Activated naive CD4-positive, alpha-beta T cell treated with anti-CD3 and anti-CD28 coated beads for 36 hours (primary cell): ENCODE measurements around the gene MAPKAPK3. TPM values are rescaled to one million over a fixed set of nuclear protein-coding genes. Genes with fewer than 3 reads are reported as not detected.

Experiments
- CTCF ChIA-PET: fragments of 350-600 bp; sonication (Branson Sonifier 250); formaldehyde crosslinking; loops from one replicate; lab custom pipeline; 2021; ENCODE audit warnings: antibody characterized with exemption; lab: Charles Lee
- DNase-seq: peaks from one replicate; pipeline ENCODE4 v3.0.0-alpha.2; 2020
- H3K27ac Mint-ChIP-seq: one replicate; pipeline ENCODE4 v1.8.0; 2021; ENCODE audit warnings: mild to moderate bottlenecking, mixed read lengths
- H3K27me3 Mint-ChIP-seq: one replicate; pipeline ENCODE4 v1.8.0; 2021; ENCODE audit warnings: low read depth, mixed read lengths
- H3K36me3 Mint-ChIP-seq: one replicate; pipeline ENCODE4 v1.8.0; 2021; ENCODE audit warnings: low read depth, mixed read lengths
- H3K4me1 Mint-ChIP-seq: one replicate; pipeline ENCODE4 v1.8.0; 2021; ENCODE audit warnings: low read depth, mixed read lengths
- H3K4me3 Mint-ChIP-seq: one replicate; pipeline ENCODE4 v1.8.0; 2021; ENCODE audit warnings: mild to moderate bottlenecking, moderate library complexity, mixed read lengths
- H3K9me3 Mint-ChIP-seq: one replicate; pipeline ENCODE4 v1.8.0; 2021; ENCODE audit warnings: mixed read lengths
- intact Hi-C: fragments of 100-400 bp; cut with micrococcal nuclease; formaldehyde crosslinking; loops from one replicate; pipeline ENCODE4 v1.15.1; 2023
- total RNA-seq, 2 experiments: library from RNA; stranded (reverse); gene quantifications; one replicate each; pipeline ENCODE4 v1.2.3, GENCODE V29; 2021

The MAPKAPK3 gene
- 100 to 1,000 TPM; 105 to 106 TPM for total RNA-seq

DNA sequence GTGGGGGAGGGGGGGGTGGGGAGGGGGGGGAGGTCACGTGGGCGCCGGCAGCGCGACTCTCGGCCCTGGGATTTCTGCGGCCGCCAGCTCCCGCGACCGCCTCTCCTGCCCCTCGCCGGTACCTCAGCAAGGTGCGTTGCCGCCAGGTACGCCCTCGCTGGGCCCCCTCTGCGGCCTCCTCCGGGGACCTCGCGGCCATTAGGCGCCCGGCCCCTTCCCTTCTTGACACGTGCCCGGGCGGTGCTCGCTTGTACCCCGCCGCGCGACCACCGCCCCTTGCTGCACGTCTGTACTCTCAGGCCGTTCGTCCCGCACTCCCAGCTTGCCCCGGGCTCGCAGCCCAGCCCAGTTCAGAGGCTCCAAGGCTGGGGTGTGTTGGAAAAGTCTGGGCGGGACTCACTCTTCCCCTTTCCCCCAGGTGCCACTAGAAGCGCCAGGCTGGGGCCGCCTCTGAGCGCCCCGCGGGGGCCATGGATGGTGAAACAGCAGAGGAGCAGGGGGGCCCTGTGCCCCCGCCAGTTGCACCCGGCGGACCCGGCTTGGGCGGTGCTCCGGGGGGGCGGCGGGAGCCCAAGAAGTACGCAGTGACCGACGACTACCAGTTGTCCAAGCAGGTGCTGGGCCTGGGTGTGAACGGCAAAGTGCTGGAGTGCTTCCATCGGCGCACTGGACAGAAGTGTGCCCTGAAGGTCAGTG is at the start of gene MAPKAPK3:
Gene MAPKAPK3, plus strand, starts transcription at position 56 of the 696 bp plus-strand sequence. Its CDS starts 415 bp downstream, at position 471.
- peak within 1 kb of the TSS; percentile 77 for H3K4me3 Mint-ChIP-seq
- CTCF ChIA-PET = interaction anchor here (1.0 to 13.4 kb wide), 22 partner anchors 9 to 772 kb away, joined by 3 to 376 read pairs (median 6); partner anchors contain the start of genes C3orf18, DOCK3, HEMK1 and MANF
- peaks cover 60% of the 10 kb centered on the region for H3K4me1 Mint-ChIP-seq
- peak; percentile 48 for DNase-seq
- peak within 1 kb of the TSS; percentile 86 for H3K27ac Mint-ChIP-seq
- intact Hi-C loops = loop anchor here (2.0 to 10.0 kb wide), 4 partner anchors 658 to 1658 kb away; partner anchors contain the start of genes TEX264 and WDR82
- no peaks in the 10 kb centered on the region for H3K9me3 Mint-ChIP-seq
- no peaks in the 10 kb centered on the region for H3K27me3 Mint-ChIP-seq
- H3K36me3 Mint-ChIP-seq = peaks cover 42% of the 10 kb centered on the region

DNA sequence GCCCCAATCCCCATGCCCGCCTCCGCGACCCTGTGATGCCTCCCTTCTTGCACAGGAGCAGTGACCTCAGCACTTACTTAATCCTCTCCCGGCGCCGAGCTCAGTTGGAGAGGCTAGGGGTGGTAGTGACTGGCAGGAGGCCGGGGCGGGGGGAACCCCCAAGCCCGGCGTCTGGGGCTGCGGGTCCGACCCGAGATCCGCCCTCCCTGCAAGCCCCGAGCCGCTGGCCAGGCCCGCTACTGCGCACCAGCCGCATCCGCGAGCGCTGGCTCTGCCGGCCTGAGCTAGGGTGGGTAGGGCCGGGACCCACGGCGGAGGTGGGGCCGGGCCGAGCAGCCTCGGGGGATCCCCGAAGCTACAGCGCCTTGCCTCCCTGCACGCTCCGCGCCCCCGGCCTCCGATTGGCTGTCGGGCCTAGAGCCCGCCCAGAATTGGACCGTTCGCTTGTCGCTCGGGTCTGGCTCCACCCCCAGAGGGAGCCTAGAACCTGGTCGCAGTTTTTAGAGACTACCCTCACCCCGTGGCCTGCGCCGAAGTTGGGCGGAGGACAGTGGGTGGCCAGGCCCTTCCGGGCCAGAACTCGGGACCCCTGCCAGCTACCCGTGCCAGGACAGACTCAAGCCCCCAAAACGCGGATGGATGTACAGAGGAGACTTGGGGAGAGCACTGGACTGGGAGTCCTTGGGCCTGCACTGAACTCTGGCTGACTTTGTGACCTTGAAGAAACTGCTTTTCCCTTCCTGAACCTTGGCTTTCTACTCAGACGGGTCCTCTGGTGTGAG is 49.4 kb upstream of the MAPKAPK3 start, which contains the start of gene C3orf18:
Gene C3orf18, minus strand, starts transcription at position 362 of the 782 bp plus-strand sequence. CDS start 2,048 bp downstream, outside the sequence.
- H3K36me3 Mint-ChIP-seq = peaks cover 7% of the 10 kb centered on the region
- CTCF ChIA-PET = interaction anchor here (0.9 to 13.0 kb wide), 6 partner anchors 21 to 822 kb away, joined by 4 to 376 read pairs (median 119); partner anchors contain the start of genes CISH and MAPKAPK3
- no peaks in the 10 kb centered on the region for H3K9me3 Mint-ChIP-seq
- H3K4me1 Mint-ChIP-seq = peaks cover 40% of the 10 kb centered on the region
- DNase-seq = peak; percentile 96
- intact Hi-C loops = loop anchor here (2.0 kb wide), 2 partner anchors 209 to 217 kb away; partner anchors contain the start of genes CYB561D2, NPRL2 and TMEM115
- H3K27ac Mint-ChIP-seq = peak within 1 kb of the TSS; percentile 95
- H3K4me3 Mint-ChIP-seq = peak within 1 kb of the TSS; percentile 98
- no peaks in the 10 kb centered on the region for H3K27me3 Mint-ChIP-seq

DNA sequence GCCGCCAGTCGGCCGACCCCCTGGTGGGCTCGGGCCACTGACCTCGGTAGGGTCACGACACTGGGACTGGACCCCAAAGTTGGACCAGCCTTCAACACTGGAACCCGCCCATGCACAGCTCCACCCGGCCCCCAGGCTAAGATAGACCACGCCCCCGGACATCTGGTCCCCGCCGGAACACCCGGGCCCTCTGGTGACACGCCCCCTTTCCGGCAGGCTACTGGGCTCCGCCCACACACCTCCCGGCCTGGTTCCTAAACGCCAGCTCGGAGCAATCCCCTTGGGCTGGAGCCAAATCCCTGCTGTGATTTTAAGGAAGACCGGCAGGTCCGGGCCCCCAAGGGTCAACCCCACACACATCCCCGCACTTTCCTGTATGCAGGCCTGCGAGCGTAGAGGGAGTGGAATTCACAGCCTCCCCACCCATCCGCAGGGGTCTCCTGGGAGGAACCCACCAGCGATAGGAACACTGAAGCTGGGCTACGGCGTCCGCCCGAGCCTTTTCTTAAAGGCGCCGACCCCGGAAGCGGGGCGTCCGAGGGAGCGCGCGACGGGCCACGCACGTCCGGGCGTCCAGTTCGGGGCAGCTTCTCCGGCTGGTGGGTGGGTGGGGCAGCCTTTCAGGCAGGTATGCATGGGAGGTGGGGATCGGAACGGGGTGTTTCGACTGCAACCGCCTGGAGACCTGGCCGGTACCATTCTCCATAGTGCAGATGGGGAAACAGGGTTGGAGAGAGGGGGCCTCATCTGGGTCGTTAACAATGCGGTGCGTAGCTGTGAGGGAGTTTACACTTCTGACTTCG is 47.8 kb upstream of the MAPKAPK3 start, which contains the start of gene HEMK1:
Gene HEMK1, plus strand, starts transcription at position 576 of the 803 bp plus-strand sequence. CDS start 1,583 bp downstream, outside the sequence.
- CTCF ChIA-PET = interaction anchor here (0.7 to 13.0 kb wide), 7 partner anchors 18 to 84 kb away, joined by 3 to 376 read pairs (median 6); partner anchors contain the start of genes CISH and MAPKAPK3
- H3K27ac Mint-ChIP-seq = peak within 1 kb of the TSS; percentile 95
- no peaks in the 10 kb centered on the region for H3K9me3 Mint-ChIP-seq
- peaks cover 55% of the 10 kb centered on the region for H3K4me1 Mint-ChIP-seq
- intact Hi-C loops = loop anchor here (1.0 to 2.0 kb wide), 2 partner anchors 86 to 218 kb away; partner anchors contain the start of genes CYB561D2 and NPRL2
- peak; percentile 97 for DNase-seq
- H3K27me3 Mint-ChIP-seq = no peaks in the 10 kb centered on the region
- peak within 1 kb of the TSS; percentile 98 for H3K4me3 Mint-ChIP-seq
- peaks cover 13% of the 10 kb centered on the region for H3K36me3 Mint-ChIP-seq

DNA sequence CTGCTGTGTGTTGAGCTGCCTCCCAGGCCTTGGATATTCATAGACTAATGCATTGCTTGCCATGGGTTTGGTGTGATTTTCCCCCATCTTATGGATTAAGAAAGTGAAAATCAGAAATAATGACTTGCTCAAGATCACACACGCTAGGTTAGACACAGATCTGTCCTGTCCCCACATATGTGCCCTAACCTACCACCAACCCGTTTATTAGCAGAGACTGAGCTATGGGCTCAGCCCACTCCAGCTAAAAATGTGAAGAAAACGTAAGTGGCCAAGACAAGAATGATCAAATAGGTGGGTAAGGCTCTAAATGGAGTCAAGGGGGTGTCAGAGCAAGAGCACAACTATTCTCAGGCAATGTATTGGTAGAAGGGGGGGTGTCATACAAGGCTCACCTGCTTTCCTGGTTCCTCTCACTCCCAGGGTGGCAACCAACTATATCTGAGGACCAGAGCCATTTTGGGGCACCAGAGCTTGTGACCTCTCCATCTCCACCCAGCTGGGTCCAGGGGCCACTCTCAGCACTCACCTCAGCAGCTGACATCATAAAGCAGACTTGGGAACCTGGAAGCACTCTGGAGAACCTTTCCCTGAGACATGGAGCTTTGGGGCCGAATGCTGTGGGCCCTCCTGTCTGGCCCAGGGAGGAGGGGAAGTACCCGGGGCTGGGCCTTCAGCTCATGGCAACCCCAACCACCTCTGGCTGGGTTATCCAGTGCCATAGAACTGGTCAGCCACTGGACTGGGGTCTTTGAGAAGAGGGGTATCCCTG is 46.3 kb upstream of the MAPKAPK3 start:
- no peaks in the 10 kb centered on the region for H3K27me3 Mint-ChIP-seq
- intact Hi-C loops = loop anchor here (5.0 kb wide), 2 partner anchors 402 to 932 kb away; partner anchors contain the start of gene DCAF1
- peak overlapping the region; percentile 95 for H3K27ac Mint-ChIP-seq
- CTCF ChIA-PET = interaction anchor here (0.9 to 13.0 kb wide), 9 partner anchors 9 to 81 kb away, joined by 3 to 376 read pairs (median 8); partner anchors contain the start of genes CISH and MAPKAPK3
- peaks cover 71% of the 10 kb centered on the region for H3K4me1 Mint-ChIP-seq
- H3K4me3 Mint-ChIP-seq = peak overlapping the region; percentile 98
- H3K36me3 Mint-ChIP-seq = peaks cover 20% of the 10 kb centered on the region
- no peaks in the 10 kb centered on the region for H3K9me3 Mint-ChIP-seq
- no peak for DNase-seq

DNA sequence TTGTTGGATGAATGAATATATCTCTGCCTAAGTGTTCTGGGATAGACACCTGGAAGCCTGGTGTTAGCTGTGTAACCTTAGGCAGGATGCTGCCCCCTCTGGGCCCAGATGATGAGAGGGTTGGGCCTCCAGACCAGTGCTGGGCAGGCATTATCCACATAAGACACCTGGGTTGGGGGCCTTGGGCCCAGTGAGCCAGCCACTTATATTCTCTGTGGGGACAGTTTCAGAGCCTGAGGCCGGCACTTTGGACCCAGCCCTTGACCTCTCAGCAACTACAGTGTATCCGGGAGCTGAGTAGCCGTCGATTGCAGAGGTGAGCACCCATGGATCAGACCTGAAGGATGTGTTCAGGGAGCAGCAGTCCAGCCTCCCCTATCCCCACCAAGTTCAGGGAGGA is 45.5 kb upstream of the MAPKAPK3 start:
- peak overlapping the region; percentile 95 for H3K27ac Mint-ChIP-seq
- CTCF ChIA-PET = interaction anchor here (1.3 to 13.0 kb wide), 9 partner anchors 10 to 84 kb away, joined by 3 to 376 read pairs (median 10); partner anchors contain the start of genes CISH and MAPKAPK3
- no peak for DNase-seq
- peaks cover 72% of the 10 kb centered on the region for H3K4me1 Mint-ChIP-seq
- H3K36me3 Mint-ChIP-seq = peaks cover 25% of the 10 kb centered on the region
- intact Hi-C loops = loop anchor here (5.0 kb wide), 2 partner anchors 401 to 931 kb away; partner anchors contain the start of gene DCAF1
- peak overlapping the region; percentile 98 for H3K4me3 Mint-ChIP-seq
- no peaks in the 10 kb centered on the region for H3K9me3 Mint-ChIP-seq
- no peaks in the 10 kb centered on the region for H3K27me3 Mint-ChIP-seq

DNA sequence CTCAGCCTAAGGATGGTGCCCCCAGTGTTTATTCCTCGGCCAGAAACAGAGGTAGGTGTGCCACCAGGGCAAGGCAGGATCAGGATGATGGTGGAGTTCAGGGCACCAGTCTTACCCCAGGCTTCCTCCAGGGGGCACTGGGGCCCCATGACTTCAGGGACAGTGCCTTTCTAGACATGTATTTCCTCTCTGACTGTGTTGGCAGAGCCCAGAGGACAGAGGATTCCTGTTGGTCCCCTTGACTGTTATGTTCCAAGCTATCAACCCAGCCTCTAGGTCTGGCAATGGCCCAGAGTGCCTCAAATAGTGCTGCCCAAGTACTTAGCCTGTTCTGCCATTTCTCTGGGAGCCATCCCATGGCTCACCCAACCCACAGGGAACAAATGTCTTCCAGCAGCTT is 44.8 kb upstream of the MAPKAPK3 start:
- Mint-ChIP-seq H3K4me1 (peaks cover 69% of the 10 kb centered on the region), H3K9me3 (no peaks in the 10 kb centered on the region), H3K4me3 (peak overlapping the region; percentile 51), H3K36me3 (peaks cover 27% of the 10 kb centered on the region), H3K27me3 (no peaks in the 10 kb centered on the region), H3K27ac (peak overlapping the region; percentile 95)
- DNase-seq = peak; percentile 91
- intact Hi-C loops = loop anchor here (1.0 to 5.0 kb wide), 8 partner anchors 18 to 930 kb away; partner anchors contain the start of genes DCAF1 and MANF
- CTCF ChIA-PET = interaction anchor here (0.9 to 13.0 kb wide), 15 partner anchors 11 to 813 kb away, joined by 3 to 376 read pairs (median 6); partner anchors contain the start of genes CISH, DOCK3, MANF and MAPKAPK3

DNA sequence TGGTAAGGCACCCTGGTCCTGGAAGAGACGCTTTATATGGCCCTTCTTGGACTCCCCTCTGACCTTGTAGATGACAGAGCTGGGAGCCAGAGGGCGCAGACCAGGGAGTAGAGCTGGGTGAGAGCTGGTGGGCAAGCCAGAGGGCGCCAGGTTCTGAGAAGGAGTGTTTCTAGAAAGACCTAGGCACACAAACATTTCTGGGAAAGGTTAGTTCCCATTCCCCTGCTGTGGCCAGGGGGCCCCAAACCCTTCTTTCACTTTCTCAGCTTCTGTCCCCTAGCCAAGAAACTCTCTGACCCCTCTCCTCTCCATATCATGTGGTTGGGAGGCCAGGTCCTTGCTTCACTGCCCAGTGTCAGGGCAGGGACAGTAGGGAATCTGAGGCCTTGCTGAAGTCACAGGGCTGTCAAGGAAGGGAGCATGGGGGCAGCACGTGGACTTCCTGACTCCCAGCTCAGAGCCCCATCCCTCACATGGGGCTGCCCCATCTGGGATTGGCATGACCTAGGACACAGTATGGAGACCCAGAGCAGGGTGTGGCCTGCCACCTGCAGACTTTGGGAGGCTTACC is 44.1 kb upstream of the MAPKAPK3 start:
- peak; percentile 52 for DNase-seq

DNA sequence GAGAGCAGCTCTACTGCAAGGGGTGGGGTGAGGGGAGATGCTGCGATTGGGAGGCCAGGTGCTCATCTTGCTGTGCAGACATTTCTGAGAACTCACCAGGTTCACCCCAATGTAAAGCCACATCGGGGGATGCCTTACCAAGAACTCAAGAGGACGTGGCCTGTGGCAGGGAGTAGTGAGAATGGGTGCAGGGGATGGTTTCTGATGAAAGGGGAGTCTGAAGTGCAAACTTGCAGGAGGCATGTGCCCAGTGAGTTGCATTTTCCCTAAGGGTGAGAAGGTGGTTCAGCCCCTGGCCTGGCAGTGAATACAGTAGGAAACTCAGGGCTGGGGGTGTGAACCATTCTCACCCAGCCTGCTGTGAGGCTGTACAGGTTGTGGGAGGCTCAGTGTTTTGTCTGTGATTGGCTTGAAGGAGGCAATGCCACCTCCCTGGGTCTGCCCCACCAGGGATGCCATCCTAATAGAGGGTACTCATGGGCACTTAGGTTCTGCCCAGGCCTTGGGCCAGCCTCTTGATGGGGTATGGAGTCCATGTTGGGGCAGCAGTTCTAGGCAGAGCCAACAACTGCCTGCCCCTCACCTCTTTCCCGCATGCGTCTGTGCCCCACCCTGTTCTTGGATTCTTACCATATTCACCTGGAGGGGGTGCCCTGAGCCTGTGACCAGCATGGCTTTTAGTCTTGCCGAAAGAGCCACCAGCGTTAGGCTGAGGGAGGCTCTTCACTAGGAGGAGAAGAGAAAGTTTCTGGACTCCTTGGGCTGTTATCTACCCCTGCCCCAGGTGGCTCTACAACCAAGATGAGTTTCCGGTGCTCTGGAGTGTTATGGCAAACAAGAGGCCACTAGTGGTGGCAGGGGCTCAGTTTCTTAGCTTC is 43.1 kb upstream of the MAPKAPK3 start:
- DNase-seq = peak; percentile 85
- CTCF ChIA-PET = interaction anchor here (0.8 to 13.0 kb wide), 9 partner anchors 15 to 100 kb away, joined by 3 to 376 read pairs (median 20); partner anchors contain the start of genes CISH, DOCK3 and MAPKAPK3
- Mint-ChIP-seq H3K27ac (peak overlapping the region; percentile 95), H3K9me3 (no peaks in the 10 kb centered on the region), H3K4me1 (peaks cover 63% of the 10 kb centered on the region), H3K27me3 (no peaks in the 10 kb centered on the region), H3K4me3 (peak overlapping the region; percentile 50), H3K36me3 (peaks cover 35% of the 10 kb centered on the region)
- intact Hi-C loops = loop anchor here (2.0 to 5.0 kb wide), 3 partner anchors 398 to 928 kb away; partner anchors contain the start of gene DCAF1

More for the DNA sequence above, 44.1 kb upstream of the MAPKAPK3 start:
- intact Hi-C loops = loop anchor here (1.0 to 5.0 kb wide), 8 partner anchors 17 to 929 kb away; partner anchors contain the start of genes DCAF1 and MANF
- CTCF ChIA-PET = interaction anchor here (0.6 to 13.0 kb wide), 15 partner anchors 16 to 812 kb away, joined by 3 to 376 read pairs (median 6); partner anchors contain the start of genes CISH, DOCK3, MANF and MAPKAPK3
- no peaks in the 10 kb centered on the region for H3K9me3 Mint-ChIP-seq
- H3K36me3 Mint-ChIP-seq = peaks cover 33% of the 10 kb centered on the region
- H3K27ac Mint-ChIP-seq = peak overlapping the region; percentile 95
- peaks cover 68% of the 10 kb centered on the region for H3K4me1 Mint-ChIP-seq
- H3K27me3 Mint-ChIP-seq = no peaks in the 10 kb centered on the region
- H3K4me3 Mint-ChIP-seq = peak overlapping the region; percentile 50

DNA sequence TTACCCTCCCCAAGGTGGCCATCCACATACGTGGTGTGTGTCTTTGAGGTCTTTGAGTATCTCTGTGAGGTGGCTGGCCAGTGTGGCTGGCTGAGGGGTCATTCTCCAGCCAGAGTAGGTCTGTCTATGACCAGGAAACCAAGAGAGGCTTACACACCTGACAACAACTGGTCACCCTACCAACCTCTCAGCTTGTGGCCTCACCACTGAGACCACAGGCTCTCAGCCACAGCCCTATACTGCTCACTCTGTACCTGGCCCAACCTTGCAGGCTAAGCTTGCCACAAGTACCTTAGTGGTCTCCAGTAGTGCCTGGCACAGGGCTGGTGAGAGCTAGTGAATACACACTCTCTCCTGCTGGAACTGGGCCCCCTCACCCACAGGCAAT is 42.5 kb upstream of the MAPKAPK3 start:
- Mint-ChIP-seq H3K27ac (peak overlapping the region; percentile 95), H3K4me3 (no peak overlapping the region), H3K36me3 (peaks cover 39% of the 10 kb centered on the region), H3K9me3 (no peaks in the 10 kb centered on the region), H3K27me3 (no peaks in the 10 kb centered on the region), H3K4me1 (peaks cover 63% of the 10 kb centered on the region)
- no peak for DNase-seq
- intact Hi-C loops = loop anchor here (5.0 kb wide), 2 partner anchors 398 to 928 kb away; partner anchors contain the start of gene DCAF1
- CTCF ChIA-PET = interaction anchor here (0.8 to 13.0 kb wide), 5 partner anchors 15 to 41 kb away, joined by 3 to 274 read pairs (median 20); no protein-coding TSS in a partner anchor
